HG02970 (cell line): ENCODE data around the gene MAP2K7.

Source experiments
- ATAC-seq: cut with Tn5 transposase; IDR thresholded peaks from one replicate; pipeline ENCODE4 v1.9.1; 2021; ENCODE audit warnings: mild to moderate bottlenecking, moderate library complexity, moderate number of reproducible peaks; ENCODE audit not compliant: unreplicated experiment, low FRiP score

MAP2K7 gene

DNA sequence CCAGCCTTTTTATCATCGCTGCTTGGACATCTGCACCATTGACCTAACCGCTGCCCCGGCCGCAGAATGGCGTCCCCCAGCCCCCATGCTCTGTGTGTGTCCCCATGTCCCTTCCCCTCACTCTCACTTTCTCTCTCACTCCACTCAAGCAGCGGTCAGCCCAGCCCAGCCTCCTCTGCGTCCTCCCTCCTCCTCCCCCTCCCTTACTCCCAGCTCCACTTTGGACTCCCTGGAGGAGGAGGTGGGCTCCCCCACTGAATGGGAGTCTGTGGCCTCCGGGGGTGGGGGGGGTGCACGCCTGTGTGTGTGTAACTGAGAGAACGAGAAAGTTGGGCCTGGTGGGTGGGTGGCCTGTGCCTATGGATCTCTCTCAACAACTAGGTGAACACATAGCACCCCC is 2.2 kb downstream of the MAP2K7 start:
- no peak for ATAC-seq

DNA sequence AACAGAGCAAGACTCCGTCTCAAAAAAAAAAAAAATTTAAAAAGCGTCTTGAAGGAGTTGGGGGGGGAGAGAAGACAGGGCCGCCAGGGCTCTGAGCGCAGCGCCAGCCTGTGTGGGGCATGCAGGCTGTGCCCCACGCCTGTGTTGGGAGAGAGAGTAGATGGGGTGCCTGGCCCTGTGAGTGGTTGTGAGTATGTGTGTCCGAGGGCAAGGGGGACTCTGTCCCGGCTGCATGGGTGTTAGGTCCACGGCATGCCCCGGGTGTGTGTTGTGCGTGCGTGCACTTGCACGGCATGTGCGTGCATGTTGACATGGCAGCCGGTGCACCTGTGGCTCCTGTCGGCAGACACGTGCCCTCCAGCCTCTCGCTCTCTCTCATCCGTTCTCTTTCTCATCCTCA is 3.4 kb downstream of the MAP2K7 start:
- no peak for ATAC-seq

DNA sequence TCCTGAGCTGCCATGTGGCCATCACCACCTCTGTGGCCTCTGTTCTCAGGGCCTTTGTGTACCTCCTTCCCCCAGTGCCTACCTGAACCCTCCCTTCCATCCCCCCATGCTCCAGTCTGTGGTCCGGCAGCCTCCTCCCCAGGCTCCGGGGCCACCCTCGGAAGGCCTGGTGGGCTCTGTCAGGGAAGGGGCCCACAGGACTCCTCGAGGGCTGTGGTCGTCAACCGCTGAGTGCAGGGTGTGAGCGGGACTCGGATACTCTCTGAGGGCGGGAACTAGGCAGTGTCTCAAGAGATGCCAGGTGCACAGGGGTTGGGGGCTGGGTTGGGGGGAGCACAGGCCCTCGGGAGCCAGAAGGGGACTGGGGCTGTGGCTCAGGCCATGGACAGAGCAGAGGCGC is 3.9 kb downstream of the MAP2K7 start:
- ATAC-seq, result no peak

DNA sequence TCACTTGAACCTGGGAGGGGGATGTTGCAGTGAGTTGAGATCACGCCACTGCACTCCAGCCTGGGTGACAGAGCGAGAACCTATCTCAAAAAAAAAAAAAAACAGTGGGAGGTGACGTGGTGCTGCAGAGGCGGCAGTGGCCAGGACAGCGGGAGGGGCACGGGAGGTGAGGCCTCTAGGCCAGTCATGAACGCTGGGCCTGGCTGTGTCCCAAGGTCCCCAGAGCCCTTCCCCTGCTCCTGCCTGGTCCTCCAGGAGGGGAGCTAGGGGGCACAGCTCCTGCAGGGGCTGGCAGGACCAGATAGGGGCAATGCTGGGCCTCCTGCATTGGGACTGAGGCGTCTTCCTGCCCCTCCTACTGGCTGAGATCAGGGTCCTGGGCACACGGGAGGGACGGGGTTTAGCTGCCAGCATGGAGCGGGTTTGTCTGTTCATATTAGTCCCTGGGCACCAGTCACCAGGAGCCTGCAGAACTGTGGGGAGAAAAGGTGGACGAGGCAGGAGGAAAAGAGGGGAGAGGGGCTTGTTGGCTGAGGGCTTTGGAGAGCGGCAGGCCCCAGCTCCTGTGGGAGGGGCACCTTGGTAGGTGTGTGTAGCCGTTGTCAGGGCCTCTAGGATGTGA is 4.5 kb downstream of the MAP2K7 start:
- no peak for ATAC-seq

DNA sequence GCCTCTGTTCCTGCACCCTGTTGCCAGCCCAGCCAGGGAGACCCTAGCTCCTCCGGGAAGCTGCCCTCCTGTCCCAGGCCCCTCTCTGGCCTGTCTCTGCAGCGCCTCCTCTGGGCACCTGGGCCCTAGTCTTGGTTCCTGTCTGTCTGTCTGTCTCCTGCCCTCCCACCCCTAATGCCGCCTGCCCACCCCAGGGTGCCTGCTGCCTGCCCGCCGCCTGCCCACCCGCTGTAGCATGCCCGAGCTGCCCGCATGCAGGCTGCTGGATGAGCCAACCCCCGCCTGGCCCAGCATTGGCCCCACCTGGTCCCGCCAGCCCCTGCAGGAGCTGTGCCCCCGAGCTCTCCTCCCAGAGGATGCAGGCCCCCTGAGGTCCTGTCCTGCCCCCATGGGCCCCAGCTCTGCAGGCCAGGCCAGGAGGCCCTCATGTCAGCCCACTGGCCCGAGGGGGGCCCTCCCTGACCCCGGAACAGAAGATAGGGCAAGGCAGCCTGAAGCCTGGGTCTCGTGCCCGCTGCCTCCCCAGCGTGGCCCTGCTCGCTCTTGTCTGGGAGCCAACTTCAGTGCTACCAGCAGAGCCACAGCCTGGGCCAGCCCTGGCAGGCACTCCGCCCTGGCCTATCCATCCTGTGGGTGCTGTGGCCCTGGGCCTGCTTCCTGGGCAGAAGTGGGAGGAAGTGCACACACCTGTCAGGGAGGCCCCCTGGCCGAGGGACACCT is 5.2 kb downstream of the MAP2K7 start:
- ATAC-seq, result no peak

DNA sequence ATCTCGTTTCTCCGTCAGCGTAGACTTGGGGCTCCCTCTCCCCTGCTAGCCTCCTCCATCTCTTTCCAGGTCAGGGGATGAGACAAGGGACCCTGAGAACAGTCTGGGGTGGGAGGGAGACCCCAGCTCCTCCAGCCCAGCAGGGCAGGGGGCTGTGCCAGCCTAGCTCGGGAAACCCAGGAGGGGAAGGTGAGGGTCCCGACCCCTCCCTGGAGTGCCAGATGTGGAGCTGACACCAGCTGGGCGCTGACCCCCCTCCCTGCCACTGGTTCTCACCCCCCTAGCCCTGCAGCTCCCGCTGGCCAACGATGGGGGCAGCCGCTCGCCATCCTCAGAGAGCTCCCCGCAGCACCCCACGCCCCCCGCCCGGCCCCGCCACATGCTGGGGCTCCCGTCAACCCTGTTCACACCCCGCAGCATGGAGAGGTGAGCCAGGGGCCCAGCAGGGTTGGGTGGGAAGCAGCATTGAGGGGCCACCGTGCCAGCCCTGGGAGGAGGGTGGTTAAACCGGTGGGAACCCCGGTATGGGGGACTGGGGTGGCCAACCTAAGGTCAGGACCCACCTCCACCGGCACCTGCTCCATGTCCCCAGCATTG is 5.9 kb downstream of the MAP2K7 start:
- ATAC-seq, result no peak

DNA sequence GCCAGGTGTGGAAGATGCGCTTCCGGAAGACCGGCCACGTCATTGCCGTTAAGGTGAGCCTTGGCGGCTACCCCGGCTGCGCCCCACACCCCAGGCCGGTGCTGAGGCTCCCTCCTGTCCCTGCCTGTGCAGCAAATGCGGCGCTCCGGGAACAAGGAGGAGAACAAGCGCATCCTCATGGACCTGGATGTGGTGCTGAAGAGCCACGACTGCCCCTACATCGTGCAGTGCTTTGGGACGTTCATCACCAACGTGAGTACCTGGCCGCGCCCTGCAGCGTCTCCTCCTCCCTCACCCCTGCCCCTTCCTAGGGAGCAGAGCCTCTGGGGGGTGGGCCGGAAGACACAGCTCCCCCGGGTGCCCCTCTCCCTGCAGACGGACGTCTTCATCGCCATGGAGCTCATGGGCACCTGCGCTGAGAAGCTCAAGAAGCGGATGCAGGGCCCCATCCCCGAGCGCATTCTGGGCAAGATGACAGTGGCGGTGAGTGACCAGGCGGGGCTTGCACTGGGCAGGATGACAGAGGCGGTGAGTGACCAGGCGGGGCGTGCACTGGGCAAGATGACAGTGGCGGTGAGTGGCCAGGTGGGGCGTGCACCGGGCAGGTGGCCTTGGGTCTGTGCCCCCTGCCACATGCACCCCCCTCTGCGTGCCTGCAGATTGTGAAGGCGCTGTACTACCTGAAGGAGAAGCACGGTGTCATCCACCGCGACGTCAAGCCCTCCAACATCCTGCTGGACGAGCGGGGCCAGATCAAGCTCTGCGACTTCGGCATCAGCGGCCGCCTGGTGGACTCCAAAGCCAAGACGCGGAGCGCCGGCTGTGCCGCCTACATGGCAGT is 6.9 kb downstream of the MAP2K7 start:
- ATAC-seq, result no peak

DNA sequence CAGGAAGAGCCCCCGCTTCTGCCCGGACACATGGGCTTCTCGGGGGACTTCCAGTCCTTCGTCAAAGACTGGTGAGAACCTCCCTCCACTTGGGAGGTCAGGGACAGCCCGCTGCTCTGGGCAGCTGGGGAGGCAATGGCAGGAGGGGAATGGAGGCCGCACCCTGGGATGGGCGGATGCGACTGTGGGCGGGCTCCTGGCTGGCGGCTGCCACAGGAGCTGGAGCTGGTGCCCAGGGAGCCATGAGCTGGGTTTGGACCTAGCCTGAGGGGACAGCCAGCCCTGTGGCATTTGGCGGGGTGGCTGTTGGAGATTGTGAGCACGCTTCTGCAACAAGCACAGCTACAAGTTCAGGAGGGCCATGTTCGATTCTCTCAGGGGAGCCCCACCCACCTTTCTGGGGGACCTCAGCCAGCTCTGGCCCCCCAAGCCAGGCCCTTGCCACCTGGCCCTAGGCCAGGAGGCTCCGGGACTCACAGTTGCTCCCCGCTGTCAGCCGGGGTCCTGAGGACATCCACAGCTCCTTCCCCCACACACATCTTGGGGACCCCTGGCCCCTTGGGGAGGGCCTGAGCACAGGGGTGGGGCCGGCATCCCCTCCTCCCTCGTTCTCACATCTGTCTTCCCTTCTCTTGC is 7.9 kb downstream of the MAP2K7 start:
- no peak for ATAC-seq

DNA sequence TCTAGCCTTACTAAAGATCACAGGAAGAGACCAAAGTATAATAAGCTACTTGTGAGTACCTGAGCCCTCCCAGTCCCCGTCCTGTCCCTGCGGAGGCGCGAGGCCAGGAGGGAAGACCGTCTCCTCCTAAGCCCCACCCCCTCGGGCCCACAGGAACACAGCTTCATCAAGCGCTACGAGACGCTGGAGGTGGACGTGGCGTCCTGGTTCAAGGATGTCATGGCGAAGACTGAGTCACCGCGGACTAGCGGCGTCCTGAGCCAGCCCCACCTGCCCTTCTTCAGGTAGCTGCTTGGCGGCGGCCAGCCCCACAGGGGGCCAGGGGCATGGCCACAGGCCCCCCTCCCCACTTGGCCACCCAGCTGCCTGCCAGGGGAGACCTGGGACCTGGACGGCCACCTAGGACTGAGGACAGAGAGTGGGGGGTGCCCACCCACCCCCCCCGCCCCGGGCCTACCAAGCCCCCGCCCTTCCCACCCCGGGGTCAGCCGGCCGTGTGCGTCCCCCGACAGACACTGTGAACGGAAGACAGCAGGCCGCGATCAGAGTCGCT is 8.5 kb downstream of the MAP2K7 start:
- ATAC-seq, result no peak

DNA sequence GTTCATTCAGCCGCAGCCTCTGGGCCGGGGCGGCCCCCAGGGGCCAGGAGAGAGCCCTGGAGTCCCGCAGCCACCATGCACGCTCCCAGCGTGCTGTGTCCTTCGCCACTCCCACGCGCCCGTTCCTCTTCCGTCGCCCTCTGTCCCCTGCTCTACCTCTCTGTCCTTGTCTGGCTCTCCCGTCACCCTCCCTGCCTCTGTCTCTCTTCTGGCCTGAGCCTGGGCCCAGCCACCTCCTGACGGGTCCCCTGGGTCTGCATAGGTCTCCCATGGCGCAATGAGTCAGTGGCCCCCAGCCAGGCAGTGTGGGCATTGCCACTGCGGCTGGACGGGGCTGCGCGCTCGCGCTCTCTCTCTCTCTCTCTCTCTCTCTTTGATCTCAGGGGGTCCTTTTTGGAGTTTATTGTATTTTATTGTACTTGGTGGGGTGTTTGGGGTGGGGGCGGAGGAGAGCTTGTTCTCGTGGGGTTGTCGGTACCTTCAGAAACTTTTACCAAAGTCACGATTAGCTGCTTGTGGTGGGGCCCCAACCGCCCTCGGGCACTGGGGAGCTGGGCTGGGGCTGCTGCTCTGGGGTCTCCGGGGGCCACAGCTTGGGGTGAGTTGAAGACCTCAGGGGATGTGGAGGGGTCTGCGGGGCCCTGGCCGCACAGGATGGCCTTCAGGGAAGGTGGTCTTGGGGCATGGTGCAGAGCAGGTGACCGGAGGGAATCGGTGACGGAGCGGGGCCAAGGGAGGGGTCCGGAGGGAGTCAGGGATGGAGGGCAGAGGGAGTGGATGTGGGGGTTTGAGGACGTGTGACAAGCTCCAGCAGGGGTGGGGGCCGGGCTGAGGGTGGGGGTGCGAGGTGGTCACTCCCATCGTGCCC is 9.3 kb downstream of the MAP2K7 start:
- ATAC-seq, result no peak

DNA sequence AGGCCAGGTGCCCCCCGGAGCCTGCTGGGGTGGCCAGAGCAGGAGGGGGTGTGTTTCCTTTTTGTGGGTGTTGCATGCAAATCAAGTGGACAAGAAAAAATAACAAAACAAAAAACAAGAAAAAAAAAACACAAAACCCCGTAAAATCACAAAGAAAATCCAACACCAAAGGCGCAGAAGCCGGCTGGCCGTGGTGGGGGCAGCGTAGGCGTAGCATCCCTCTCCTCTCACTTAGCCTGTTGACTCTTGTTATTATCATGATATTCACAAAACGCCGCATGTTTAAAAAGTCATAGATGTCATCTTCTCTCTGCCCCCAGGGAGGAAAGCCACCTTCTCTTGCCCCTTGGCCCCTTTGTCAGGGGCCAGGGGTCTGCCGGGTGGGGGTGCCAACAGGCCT is 10.0 kb downstream of the MAP2K7 start:
- ATAC-seq, result no peak

DNA sequence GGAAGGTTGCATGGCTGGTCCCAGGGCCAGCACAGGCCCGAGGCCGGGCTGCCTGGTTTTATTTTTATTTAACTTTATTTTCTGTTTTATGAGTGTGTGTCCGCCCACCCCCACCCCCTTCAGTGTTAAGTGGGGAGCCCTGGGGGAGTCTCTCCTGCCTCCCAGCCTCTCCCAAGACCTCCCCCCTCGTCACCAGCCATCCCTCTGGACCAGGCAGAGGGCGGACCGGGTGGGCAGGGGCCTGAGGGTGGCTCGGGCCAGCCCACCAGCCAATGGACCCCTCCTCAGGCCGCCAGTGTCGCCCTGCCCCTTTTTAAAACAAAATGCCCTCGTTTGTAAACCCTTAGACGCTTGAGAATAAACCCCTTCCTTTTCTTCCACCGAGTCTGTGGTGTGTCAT is 10.4 kb downstream of the MAP2K7 start:
- ATAC-seq, result no peak

DNA sequence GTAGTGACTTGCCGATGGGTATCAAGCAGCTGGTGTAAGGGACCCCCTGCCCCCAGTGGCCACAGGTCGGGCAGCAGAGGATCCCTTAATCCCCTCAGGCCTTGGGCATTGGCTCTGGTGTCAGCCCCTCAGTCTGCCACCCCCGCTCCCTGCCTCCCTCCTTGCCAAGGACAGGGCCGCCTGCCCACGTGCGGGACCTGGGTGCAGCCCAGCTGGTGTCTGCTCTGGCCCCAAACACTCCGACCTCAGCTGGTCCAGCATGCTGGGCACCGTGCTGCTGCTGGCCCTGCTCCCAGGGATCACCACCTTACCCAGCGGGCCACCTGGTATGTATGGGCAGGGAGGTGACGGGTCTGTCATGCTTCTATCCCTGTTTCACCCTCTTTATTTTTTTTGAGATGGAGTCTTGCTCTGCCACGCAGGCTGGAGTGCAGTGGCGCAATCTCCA is 10.9 kb downstream of the MAP2K7 start, which contains the start of gene TGFBR3L:
TSS of gene TGFBR3L (plus strand) at position 233 of the 448 bp plus-strand sequence.
- no peak for ATAC-seq

DNA sequence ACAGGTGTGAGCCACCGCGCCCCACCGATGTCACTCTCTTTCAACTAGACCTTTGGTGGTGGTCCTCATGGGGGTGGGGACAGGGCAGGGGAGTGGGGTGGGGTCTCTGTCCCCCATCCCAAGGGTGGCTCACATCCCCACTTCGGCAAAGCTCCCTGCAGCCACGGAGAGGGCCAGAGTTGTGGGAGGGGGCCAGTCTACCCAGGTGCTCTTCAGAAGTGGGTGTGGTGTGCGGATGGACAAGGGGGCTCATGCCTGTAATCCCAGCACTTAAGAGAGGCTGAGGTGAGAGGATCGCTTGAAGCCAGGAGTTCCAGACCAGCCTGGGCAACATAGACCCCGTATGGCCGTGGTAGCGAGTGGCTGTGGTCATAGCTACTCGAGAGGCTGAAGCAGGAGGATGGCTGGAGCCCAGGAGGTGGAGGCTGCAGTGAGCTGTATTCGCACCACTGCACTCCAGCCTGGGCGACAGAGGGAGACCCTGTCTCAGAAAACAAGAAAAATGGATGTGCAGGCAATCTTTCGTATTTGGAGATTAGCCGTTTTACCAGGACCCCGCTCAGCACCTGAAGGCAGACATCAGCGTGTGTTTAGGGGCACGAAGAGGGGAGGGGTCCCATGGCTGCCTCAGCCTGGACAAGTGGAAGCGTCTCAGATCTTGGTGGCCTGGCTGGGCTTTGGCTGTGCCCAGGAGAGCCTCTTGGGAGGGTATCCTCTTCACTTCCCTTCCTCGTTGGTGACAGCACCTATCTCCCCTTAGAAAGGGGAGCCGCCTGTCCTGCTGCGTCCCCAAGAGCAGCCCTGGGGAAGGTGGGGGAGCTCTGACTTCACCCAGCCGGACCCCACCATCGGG is 11.8 kb downstream of the MAP2K7 start:
- ATAC-seq, result no peak

DNA sequence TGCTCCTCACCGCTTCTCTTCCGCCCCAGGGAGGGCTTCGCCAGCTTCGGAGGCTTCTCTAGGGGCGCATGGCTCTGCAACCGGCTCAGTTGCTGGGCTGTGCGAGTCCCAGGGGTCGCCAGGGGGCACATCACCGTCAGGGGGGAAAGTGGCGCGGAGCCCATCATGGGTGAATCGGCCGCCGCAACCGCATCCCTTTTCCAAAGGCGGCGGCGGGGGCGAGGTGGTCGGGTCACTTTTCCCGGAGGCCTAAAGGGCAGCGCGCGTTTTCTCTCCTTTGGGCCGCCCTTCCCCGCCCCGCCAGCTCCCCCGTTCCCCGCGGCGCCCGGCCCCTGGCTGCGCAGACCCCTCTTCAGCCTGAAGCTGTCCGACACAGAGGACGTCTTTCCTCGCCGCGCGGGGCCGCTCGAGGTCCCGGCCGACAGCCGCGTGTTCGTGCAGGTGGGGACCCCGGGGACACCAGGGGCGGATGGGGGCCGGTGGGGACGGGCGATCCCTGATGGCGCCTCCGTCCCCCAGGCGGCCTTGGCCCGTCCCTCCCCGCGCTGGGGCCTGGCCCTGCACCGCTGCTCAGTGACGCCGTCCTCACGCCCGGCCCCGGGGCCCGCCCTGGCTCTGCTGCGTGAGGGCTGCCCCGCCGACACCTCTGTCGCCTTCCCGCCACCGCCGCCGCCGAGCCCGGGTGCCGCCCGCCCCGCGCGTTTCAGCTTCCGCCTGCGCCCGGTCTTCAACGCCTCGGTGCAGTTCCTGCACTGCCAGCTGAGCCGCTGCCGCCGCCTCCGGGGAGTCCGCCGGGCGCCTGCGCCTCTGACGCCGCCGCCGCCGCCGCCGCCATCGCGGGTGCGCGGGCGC is 12.7 kb downstream of the MAP2K7 start:
- no peak for ATAC-seq

DNA sequence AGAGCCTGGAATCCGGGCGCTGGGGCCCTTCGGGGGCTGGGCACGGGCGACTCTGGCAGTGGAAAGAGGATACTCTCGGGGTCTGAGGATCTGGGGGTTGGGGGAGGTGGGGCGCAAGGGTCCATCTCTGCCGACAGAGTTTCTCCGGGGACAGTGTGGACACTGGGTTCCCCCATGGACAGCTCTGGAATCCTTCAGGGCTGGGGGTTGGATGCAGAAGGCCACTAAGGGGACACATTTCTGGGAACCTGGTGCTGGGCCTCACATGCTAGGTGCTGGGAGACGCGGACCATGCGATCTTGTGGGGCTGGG is 13.2 kb downstream of the MAP2K7 start:
- ATAC-seq, result no peak

DNA sequence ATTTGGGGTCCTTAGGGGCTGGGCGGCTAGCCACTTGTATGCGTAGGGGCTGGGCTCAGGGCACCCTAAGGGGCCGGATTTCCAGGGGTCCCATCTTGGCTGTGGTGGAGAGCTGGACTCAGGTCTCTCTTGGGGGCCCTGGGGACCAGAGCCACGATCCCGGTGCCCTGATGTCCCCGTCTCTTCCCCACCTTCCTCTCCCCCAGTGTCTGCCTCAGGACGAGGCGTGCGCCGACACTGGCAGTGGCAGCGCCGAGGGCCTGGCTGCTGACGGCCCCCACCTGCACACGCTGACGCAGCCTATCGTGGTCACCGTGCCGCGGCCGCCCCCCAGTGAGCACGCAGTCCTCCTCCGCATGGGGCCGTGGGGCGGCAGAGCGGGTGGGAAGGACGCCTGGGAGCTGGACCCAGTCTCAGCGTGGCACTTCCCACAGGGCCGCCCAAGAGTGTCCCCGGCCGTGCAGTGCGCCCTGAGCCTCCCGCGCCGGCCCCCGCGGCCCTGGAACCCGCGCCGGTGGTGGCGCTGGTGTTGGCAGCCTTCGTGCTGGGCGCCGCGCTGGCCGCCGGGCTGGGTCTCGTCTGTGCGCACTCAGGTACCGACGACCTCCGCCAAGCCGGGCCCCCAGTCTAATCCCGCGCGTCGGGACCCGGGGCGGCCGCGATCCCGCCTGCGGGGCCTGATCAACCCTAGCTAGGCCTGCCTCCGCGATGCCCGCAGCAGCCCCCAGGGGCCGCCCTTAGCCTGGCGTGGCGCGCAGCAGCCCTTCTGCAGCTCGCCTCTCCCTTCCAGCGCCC is 13.8 kb downstream of the MAP2K7 start:
- no peak for ATAC-seq
